Ishikawa (cell line): Measurements from ENCODE around the gene HAUS7.

Experiments used
- CEBPB ChIP-seq: IDR thresholded peaks from 2 replicates; pipeline ENCODE4 v1.6.1; 2012
- CREB1 ChIP-seq: IDR thresholded peaks from 2 replicates; pipeline ENCODE4 v1.6.1; 2012; ENCODE audit warnings: low read depth
- EGR1 ChIP-seq: IDR thresholded peaks from 2 replicates; pipeline ENCODE4 v1.6.1; 2012
- EP300 ChIP-seq: IDR thresholded peaks from 2 replicates; pipeline ENCODE4 v1.6.1; 2012; ENCODE audit warnings: borderline replicate concordance
- FOXM1 ChIP-seq: IDR thresholded peaks from 2 replicates; pipeline ENCODE4 v1.6.1; 2012; ENCODE audit warnings: low read depth, borderline replicate concordance
- NFIC ChIP-seq: IDR thresholded peaks from 2 replicates; pipeline ENCODE4 v1.6.1; 2012
- RAD21 ChIP-seq: IDR thresholded peaks from 2 replicates; pipeline ENCODE4 v1.6.1; 2012; ENCODE audit warnings: low read depth
- TAF1 ChIP-seq: IDR thresholded peaks from 2 replicates; pipeline ENCODE4 v1.6.1; 2012; ENCODE audit warnings: low read depth, mild to moderate bottlenecking
- TCF12 ChIP-seq: IDR thresholded peaks from 2 replicates; pipeline ENCODE4 v1.6.1; 2012; ENCODE audit warnings: low read depth
- YY1 ChIP-seq: IDR thresholded peaks from 2 replicates; pipeline ENCODE4 v1.6.1; 2012; ENCODE audit warnings: low read depth
- TF ChIP-seq, protein P1 (sequence below): IDR thresholded peaks from 2 replicates; pipeline ENCODE4 v1.6.1; 2012; ENCODE audit warnings: low read depth, mild to moderate bottlenecking
- TF ChIP-seq, protein P2 (sequence below): IDR thresholded peaks from 2 replicates; pipeline ENCODE4 v1.6.1; 2012
- TF ChIP-seq, protein P3 (sequence below): IDR thresholded peaks from 2 replicates; pipeline ENCODE4 v1.6.1; 2012

DNA sequence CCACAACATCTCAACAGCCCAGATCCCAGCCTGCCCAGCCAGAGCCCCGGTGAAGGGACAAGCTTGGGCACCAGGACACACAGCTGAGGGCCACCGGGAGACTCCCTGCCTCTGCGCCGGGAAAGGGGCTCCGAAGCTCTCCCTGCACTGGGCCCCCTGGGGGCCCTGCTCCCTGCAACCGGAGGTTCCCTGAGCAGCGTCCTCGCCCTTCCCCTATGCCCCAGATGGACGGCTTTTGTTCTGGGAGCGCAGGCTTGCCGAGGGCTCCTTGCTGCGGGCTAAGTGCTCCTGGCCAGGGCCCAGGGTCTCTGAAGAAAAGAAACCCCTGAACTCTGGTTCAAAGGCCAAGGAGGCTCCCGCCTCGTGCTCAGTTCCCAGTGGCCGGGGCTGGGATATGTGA lies 60.0 kb downstream of the HAUS7 start:
- TF ChIP-seq RAD21, result no peak
- TF ChIP-seq EP300, result no peak
- TF ChIP-seq, protein P1, sequence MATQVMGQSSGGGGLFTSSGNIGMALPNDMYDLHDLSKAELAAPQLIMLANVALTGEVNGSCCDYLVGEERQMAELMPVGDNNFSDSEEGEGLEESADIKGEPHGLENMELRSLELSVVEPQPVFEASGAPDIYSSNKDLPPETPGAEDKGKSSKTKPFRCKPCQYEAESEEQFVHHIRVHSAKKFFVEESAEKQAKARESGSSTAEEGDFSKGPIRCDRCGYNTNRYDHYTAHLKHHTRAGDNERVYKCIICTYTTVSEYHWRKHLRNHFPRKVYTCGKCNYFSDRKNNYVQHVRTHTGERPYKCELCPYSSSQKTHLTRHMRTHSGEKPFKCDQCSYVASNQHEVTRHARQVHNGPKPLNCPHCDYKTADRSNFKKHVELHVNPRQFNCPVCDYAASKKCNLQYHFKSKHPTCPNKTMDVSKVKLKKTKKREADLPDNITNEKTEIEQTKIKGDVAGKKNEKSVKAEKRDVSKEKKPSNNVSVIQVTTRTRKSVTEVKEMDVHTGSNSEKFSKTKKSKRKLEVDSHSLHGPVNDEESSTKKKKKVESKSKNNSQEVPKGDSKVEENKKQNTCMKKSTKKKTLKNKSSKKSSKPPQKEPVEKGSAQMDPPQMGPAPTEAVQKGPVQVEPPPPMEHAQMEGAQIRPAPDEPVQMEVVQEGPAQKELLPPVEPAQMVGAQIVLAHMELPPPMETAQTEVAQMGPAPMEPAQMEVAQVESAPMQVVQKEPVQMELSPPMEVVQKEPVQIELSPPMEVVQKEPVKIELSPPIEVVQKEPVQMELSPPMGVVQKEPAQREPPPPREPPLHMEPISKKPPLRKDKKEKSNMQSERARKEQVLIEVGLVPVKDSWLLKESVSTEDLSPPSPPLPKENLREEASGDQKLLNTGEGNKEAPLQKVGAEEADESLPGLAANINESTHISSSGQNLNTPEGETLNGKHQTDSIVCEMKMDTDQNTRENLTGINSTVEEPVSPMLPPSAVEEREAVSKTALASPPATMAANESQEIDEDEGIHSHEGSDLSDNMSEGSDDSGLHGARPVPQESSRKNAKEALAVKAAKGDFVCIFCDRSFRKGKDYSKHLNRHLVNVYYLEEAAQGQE, result no peak
- TF ChIP-seq TAF1, result no peak
- no peak for TF ChIP-seq CREB1
- TF ChIP-seq FOXM1, result no peak
- TF ChIP-seq NFIC, result no peak
- no peak for TF ChIP-seq EGR1
- TF ChIP-seq, protein P2, sequence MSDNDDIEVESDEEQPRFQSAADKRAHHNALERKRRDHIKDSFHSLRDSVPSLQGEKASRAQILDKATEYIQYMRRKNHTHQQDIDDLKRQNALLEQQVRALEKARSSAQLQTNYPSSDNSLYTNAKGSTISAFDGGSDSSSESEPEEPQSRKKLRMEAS, result no peak
- no peak for TF ChIP-seq YY1
- TF ChIP-seq TCF12, result no peak
- TF ChIP-seq, protein P3, sequence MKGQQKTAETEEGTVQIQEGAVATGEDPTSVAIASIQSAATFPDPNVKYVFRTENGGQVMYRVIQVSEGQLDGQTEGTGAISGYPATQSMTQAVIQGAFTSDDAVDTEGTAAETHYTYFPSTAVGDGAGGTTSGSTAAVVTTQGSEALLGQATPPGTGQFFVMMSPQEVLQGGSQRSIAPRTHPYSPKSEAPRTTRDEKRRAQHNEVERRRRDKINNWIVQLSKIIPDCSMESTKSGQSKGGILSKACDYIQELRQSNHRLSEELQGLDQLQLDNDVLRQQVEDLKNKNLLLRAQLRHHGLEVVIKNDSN, result no peak
- TF ChIP-seq CEBPB, result no peak
